ENCODE data around the gene FREM2.
A peak's percentile ranks its signal among the peaks of the same experiment; 100 is the strongest.

The FREM2 gene

DNA sequence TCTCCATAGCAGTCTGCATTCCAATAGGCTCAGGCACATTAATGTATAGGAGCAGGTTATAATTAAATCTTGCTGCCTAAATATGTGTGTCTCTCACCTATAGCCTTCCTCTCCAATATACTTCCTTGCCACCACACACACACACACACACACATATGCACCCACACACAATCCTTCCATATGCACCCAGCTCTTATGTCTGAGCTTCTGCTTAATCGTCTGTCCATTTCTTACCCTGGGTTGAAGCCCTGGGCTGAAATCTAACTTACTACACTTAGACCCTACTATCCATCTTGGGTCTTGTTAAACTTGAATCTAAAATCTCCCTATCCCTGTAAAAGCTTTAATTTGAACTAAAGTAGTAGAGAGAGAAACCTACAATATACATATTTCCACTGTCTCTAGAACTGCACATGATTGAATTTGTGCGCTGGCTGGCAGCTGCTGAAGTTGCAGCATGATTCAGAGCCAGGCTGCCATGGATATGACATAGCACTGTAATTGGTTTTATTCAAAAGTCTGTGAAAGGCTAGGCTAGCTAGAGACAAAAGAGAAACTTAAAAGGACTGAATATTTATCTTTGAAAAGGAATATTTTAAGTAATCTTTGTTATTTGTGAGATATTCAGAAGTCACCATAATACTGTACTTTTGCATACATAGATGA lies 25.7 kb upstream of the FREM2 start:
- TF ChIP-seq YY1 (IDR thresholded peaks at IDR 0.05; ENCODE audit: low read depth) (no peak), EGR1 (IDR thresholded peaks at IDR 0.05) (no peak), EP300 (IDR thresholded peaks at IDR 0.05; ENCODE audit: borderline replicate concordance) (no peak), ZBTB7A (IDR thresholded peaks at IDR 0.05; ENCODE audit: low read depth) (no peak)

DNA sequence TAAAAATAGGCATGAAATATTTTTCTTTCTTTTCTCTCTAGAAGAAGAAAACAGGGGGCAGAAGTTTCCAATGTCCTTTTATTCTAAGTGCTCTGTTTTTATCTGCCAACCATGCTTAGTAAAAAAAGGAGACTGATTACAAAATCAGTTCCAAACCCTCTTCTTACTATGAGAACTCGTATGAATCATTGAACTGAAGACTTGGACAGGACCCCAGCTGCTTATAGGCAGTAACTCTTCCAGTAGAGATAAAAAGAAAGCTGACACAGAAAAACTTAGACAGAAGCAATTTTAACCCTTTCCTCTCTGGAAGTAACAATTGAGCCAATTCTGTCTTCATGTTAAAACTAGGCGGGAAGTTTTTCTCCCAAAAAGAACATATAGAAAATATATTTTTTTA lies 24.5 kb upstream of the FREM2 start:
- TF ChIP-seq, protein P1, sequence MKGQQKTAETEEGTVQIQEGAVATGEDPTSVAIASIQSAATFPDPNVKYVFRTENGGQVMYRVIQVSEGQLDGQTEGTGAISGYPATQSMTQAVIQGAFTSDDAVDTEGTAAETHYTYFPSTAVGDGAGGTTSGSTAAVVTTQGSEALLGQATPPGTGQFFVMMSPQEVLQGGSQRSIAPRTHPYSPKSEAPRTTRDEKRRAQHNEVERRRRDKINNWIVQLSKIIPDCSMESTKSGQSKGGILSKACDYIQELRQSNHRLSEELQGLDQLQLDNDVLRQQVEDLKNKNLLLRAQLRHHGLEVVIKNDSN (IDR thresholded peaks at IDR 0.05), result no peak
- TF ChIP-seq TEAD4 (IDR thresholded peaks at IDR 0.05) (no peak), TAF1 (IDR thresholded peaks at IDR 0.05; ENCODE audit: low read depth) (no peak), TCF12 (IDR thresholded peaks at IDR 0.05; ENCODE audit: low read depth) (no peak), EP300 (IDR thresholded peaks at IDR 0.05; ENCODE audit: borderline replicate concordance) (no peak), RAD21 (IDR thresholded peaks at IDR 0.05; ENCODE audit: low read depth) (no peak), YY1 (IDR thresholded peaks at IDR 0.05; ENCODE audit: low read depth) (no peak), EGR1 (IDR thresholded peaks at IDR 0.05) (no peak), ZBTB7A (IDR thresholded peaks at IDR 0.05; ENCODE audit: low read depth) (no peak), CREB1 (IDR thresholded peaks at IDR 0.05; ENCODE audit: low read depth) (no peak), REST (IDR thresholded peaks at IDR 0.05; ENCODE audit: low read depth) (no peak), FOXM1 (IDR thresholded peaks at IDR 0.05; ENCODE audit: borderline replicate concordance, low read depth) (no peak)
- TF ChIP-seq, protein P2, sequence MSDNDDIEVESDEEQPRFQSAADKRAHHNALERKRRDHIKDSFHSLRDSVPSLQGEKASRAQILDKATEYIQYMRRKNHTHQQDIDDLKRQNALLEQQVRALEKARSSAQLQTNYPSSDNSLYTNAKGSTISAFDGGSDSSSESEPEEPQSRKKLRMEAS (IDR thresholded peaks at IDR 0.05), result no peak

GRCh38 chr13:38664906-38665305 lies 22.0 kb upstream of the FREM2 start:
- TF ChIP-seq NFIC (IDR thresholded peaks at IDR 0.05), result no peak
- no peak for TF ChIP-seq CREB1 (IDR thresholded peaks at IDR 0.05; ENCODE audit: low read depth)
- TF ChIP-seq REST (IDR thresholded peaks at IDR 0.05; ENCODE audit: low read depth), result no peak
- no peak for TF ChIP-seq RAD21 (IDR thresholded peaks at IDR 0.05; ENCODE audit: low read depth)
- TF ChIP-seq, protein P2 (IDR thresholded peaks at IDR 0.05), result no peak
- no peak for TF ChIP-seq EGR1 (IDR thresholded peaks at IDR 0.05)
- TF ChIP-seq TCF12 (IDR thresholded peaks at IDR 0.05; ENCODE audit: low read depth), result no peak

DNA sequence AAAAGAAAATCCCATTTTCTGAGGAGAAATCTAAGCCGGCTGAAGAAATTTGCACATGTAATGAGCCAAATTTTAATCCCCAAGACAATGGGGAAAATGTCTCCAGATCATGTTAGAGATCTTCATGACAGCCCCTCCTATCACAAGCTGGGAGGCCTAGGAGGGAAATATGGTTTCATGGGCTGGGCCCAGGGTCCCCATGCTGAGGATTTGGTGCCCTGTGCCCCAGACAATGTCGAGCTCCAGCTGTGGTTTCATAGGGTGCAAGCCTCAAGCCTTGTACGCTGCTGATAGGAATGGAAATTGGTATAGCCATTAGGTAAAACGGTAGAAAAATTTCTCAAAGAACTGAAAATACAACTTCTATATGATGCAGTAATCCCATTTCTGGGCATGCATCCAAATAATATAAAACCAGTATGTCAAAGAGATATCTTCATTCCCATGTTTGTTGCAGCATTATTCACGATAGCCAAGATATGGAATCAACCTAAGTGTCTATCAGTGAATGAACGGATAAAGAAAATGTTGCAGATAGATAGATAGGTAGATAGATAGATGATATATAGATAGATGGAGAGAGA lies 19.3 kb upstream of the FREM2 start:
- no peak for TF ChIP-seq NFIC (IDR thresholded peaks at IDR 0.05)
- TF ChIP-seq YY1 (IDR thresholded peaks at IDR 0.05; ENCODE audit: low read depth), result no peak
- no peak for TF ChIP-seq CREB1 (IDR thresholded peaks at IDR 0.05; ENCODE audit: low read depth)
- TF ChIP-seq ZBTB7A (IDR thresholded peaks at IDR 0.05; ENCODE audit: low read depth), result no peak
- no peak for TF ChIP-seq EGR1 (IDR thresholded peaks at IDR 0.05)
- TF ChIP-seq TAF1 (IDR thresholded peaks at IDR 0.05; ENCODE audit: low read depth), result no peak
- no peak for TF ChIP-seq FOXM1 (IDR thresholded peaks at IDR 0.05; ENCODE audit: borderline replicate concordance, low read depth)
- TF ChIP-seq TEAD4 (IDR thresholded peaks at IDR 0.05), result no peak
- TF ChIP-seq TCF12 (IDR thresholded peaks at IDR 0.05; ENCODE audit: low read depth), result no peak

DNA sequence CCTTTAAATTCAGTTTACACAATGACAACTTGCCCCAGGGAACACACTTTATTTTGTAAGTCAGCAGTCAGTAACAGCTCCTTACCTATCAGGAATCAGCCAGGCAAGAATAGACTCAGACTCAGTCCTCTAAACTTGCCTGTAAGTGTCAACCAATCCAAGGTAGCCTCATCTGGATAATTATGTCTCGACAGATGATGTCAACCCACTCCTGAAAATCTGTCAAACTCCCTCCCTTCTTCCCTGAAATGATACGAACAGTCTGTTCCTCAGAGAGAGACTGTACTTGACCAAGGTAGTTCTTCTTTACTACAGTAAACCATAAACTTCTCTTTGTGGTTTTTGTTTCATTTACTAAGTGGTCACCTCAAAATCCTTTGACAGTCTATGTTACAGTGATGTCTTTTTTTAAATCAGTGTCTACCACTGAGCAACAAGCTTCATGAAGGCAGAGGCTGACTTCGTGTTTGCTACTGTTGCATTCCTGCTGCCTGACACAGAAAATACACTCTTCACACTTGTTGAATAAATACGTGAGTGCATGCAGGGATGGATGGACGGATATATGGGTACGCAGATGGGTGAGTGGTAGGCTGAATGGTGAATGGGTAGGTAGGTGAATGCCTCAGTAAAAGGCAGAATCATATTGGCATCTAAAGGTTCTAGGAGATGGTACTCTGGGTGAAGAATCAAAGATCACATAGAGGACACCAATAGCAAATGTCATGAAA lies 17.5 kb upstream of the FREM2 start:
- TF ChIP-seq FOXM1 (IDR thresholded peaks at IDR 0.05; ENCODE audit: borderline replicate concordance, low read depth) (no peak), CEBPB (IDR thresholded peaks at IDR 0.05) (no peak), YY1 (IDR thresholded peaks at IDR 0.05; ENCODE audit: low read depth) (no peak), EP300 (IDR thresholded peaks at IDR 0.05; ENCODE audit: borderline replicate concordance) (no peak)

GRCh38 chr13:38670627-38671026 lies 16.2 kb upstream of the FREM2 start:
- TF ChIP-seq NFIC (IDR thresholded peaks at IDR 0.05) (no peak; the same call in 1 of the 2 replicates), RAD21 (IDR thresholded peaks at IDR 0.05; ENCODE audit: low read depth) (peak; percentile 52)
- TF ChIP-seq, protein P1 (IDR thresholded peaks at IDR 0.05), result no peak

All from Ishikawa (cell line).